Activated CD4-positive, CD25-positive, alpha-beta regulatory T cell treated with anti-CD3 and anti-CD28 coated beads, Interleukin-2, amount 50 U/mL, for 72 hours (primary cell): ENCODE data around the gene HMGCS1.
A peak's percentile ranks its signal among the peaks of the same experiment; 100 is the strongest.
"Not testable (repeated sequence)": the region's sequence is repeated elsewhere in the genome, so short reads cannot be mapped to it uniquely, and the experiment has no call there.

ENCODE experiments used
- DNase-seq: peaks from one replicate; pipeline ENCODE4 v3.0.0; 2021

Gene HMGCS1

GRCh38 chr5:43313035-43313853, at the start of gene HMGCS1:
Gene HMGCS1 (minus strand): TSS chr5:43313412. CDS start chr5:43298965, 14,447 bp downstream.
- DNase-seq = peak; percentile 97

GRCh38 chr5:43358726-43359125, 45.5 kb upstream of the HMGCS1 start:
- DNase-seq = no peak

GRCh38 chr5:43358301-43358700, 45.1 kb upstream of the HMGCS1 start:
- DNase-seq = no peak

- DNase-seq = no peak
These were observed 44.7 kb upstream of the HMGCS1 start for GRCh38 chr5:43357878-43358281.

- no peak for DNase-seq
These were observed 43.9 kb upstream of the HMGCS1 start for GRCh38 chr5:43357067-43357466.

GRCh38 chr5:43354774-43355173, 41.6 kb upstream of the HMGCS1 start:
- DNase-seq = no peak

GRCh38 chr5:43353668-43354067, 40.5 kb upstream of the HMGCS1 start:
- DNase-seq = no peak

GRCh38 chr5:43352915-43353314, 39.7 kb upstream of the HMGCS1 start:
- DNase-seq = no peak

GRCh38 chr5:43352131-43352530, 38.9 kb upstream of the HMGCS1 start:
- DNase-seq = no peak

- no peak for DNase-seq
These were observed 35.7 kb upstream of the HMGCS1 start for GRCh38 chr5:43348861-43349363.

- no peak for DNase-seq
These were observed 35.0 kb upstream of the HMGCS1 start for GRCh38 chr5:43348207-43348606.

GRCh38 chr5:43338862-43339261, 25.6 kb upstream of the HMGCS1 start:
- DNase-seq = no peak

- no peak for DNase-seq
These were observed 22.9 kb upstream of the HMGCS1 start for GRCh38 chr5:43336159-43336558.

- DNase-seq = no peak
These were observed 22.5 kb upstream of the HMGCS1 start for GRCh38 chr5:43335681-43336080.

GRCh38 chr5:43332401-43332800, 19.2 kb upstream of the HMGCS1 start:
- no peak for DNase-seq

GRCh38 chr5:43325624-43326023, 12.4 kb upstream of the HMGCS1 start:
- DNase-seq = not testable (repeated sequence)

- DNase-seq = not testable (repeated sequence)
These were observed 10.3 kb upstream of the HMGCS1 start for GRCh38 chr5:43323488-43323887.

- no peak for DNase-seq
These were observed 7.6 kb upstream of the HMGCS1 start for GRCh38 chr5:43320846-43321245.

- DNase-seq = no peak
These were observed 3.2 kb upstream of the HMGCS1 start for GRCh38 chr5:43316421-43316820.

- no peak for DNase-seq
These were observed 2.5 kb upstream of the HMGCS1 start for GRCh38 chr5:43315682-43316081.

GRCh38 chr5:43315263-43315662, 2.1 kb upstream of the HMGCS1 start:
- no peak for DNase-seq

GRCh38 chr5:43314724-43315123, 1.5 kb upstream of the HMGCS1 start:
- DNase-seq = no peak

GRCh38 chr5:43313854-43314457, 744 bp upstream of the HMGCS1 start:
- no peak for DNase-seq

GRCh38 chr5:43312699-43313034, 545 bp downstream of the HMGCS1 start:
- DNase-seq = no peak
